Progenitor cell of endocrine pancreas (in vitro differentiated cells): ENCODE data around the gene GPR157. TPM values are rescaled to one million over a fixed set of nuclear protein-coding genes. Genes with fewer than 3 reads are reported as not detected.

Experiments
- DNase-seq: peaks from one replicate; pipeline ENCODE4 v3.0.0; 2021; ENCODE audit warnings: low spot score; ENCODE audit not compliant: unreplicated experiment
- H3K27ac Mint-ChIP-seq: 2 replicates; pipeline ENCODE4 v1.8.0; 2021; ENCODE audit warnings: mild to moderate bottlenecking, moderate library complexity, mixed read lengths
- H3K27me3 Mint-ChIP-seq: 2 replicates; pipeline ENCODE4 v1.8.0; 2021; ENCODE audit warnings: mixed read lengths
- H3K36me3 Mint-ChIP-seq: 2 replicates; pipeline ENCODE4 v1.8.0; 2022; ENCODE audit warnings: mixed read lengths; ENCODE audit not compliant: insufficient read depth
- H3K4me1 Mint-ChIP-seq: 2 replicates; pipeline ENCODE4 v1.8.0; 2021; ENCODE audit warnings: low read depth, mixed read lengths
- H3K4me3 Mint-ChIP-seq: 2 replicates; pipeline ENCODE4 v1.8.0; 2021; ENCODE audit warnings: low read depth, mild to moderate bottlenecking, moderate library complexity, mixed read lengths
- H3K9me3 Mint-ChIP-seq: 2 replicates; pipeline ENCODE4 v1.8.0; 2021; ENCODE audit warnings: low read depth, mixed read lengths
- CTCF ChIP-seq: fragments of 200-600 bp; sonication (generic); IDR thresholded peaks from one replicate; pipeline ENCODE4 v1.5.0; 2021; ENCODE audit warnings: antibody characterized with exemption, mild to moderate bottlenecking; ENCODE audit not compliant: unreplicated experiment
- total RNA-seq: library from RNA; stranded (reverse); gene quantifications from 2 replicates; pipeline ENCODE4 v1.2.1, GENCODE V29; 2021

The GPR157 gene
- total RNA-seq, 1 donor from 2014 or later, result 1.1 TPM

- Mint-ChIP-seq H3K9me3 (peaks cover 8% of the 10 kb centered on the region), H3K27ac (no peak overlapping the region), H3K36me3 (peaks cover 2% of the 10 kb centered on the region), H3K4me1 (peaks cover 8% of the 10 kb centered on the region), H3K4me3 (no peak overlapping the region), H3K27me3 (peaks cover 7% of the 10 kb centered on the region)
- no peak for TF ChIP-seq CTCF
- no peak for DNase-seq
These were observed 40.1 kb downstream of the GPR157 start for GRCh38 chr1:9088807-9089206.

- H3K27ac Mint-ChIP-seq, result no peak overlapping the region
These were observed 41.3 kb downstream of the GPR157 start for GRCh38 chr1:9087411-9088125.

GRCh38 chr1:9086796-9087195 lies 42.1 kb downstream of the GPR157 start:
- H3K4me1 Mint-ChIP-seq, result peaks cover 8% of the 10 kb centered on the region
- H3K27ac Mint-ChIP-seq, result no peak overlapping the region
- H3K36me3 Mint-ChIP-seq, result peaks cover 2% of the 10 kb centered on the region
- DNase-seq, result no peak
- no peak overlapping the region for H3K4me3 Mint-ChIP-seq
- no peak for TF ChIP-seq CTCF
- peaks cover 8% of the 10 kb centered on the region for H3K9me3 Mint-ChIP-seq
- H3K27me3 Mint-ChIP-seq, result peaks cover 7% of the 10 kb centered on the region

More at GRCh38 chr1:9087411-9088125, 41.3 kb downstream of the GPR157 start:
- DNase-seq, result no peak
- H3K36me3 Mint-ChIP-seq, result peaks cover 2% of the 10 kb centered on the region
- H3K4me1 Mint-ChIP-seq, result peaks cover 8% of the 10 kb centered on the region
- H3K27me3 Mint-ChIP-seq, result peaks cover 7% of the 10 kb centered on the region
- no peak overlapping the region for H3K4me3 Mint-ChIP-seq
- TF ChIP-seq CTCF, result no peak
- H3K9me3 Mint-ChIP-seq, result peaks cover 8% of the 10 kb centered on the region

- Mint-ChIP-seq H3K27ac (no peak overlapping the region), H3K4me3 (no peak overlapping the region), H3K27me3 (peaks cover 7% of the 10 kb centered on the region), H3K36me3 (peaks cover 2% of the 10 kb centered on the region), H3K4me1 (peaks cover 8% of the 10 kb centered on the region), H3K9me3 (peaks cover 8% of the 10 kb centered on the region)
- no peak for TF ChIP-seq CTCF
- no peak for DNase-seq
These were observed 42.9 kb downstream of the GPR157 start for GRCh38 chr1:9086045-9086444.

GRCh38 chr1:9085306-9085940 lies 43.5 kb downstream of the GPR157 start:
- no peak for TF ChIP-seq CTCF
- H3K27ac Mint-ChIP-seq, result no peak overlapping the region
- H3K36me3 Mint-ChIP-seq, result peaks cover 2% of the 10 kb centered on the region
- peaks cover 11% of the 10 kb centered on the region for H3K4me1 Mint-ChIP-seq
- peaks cover 8% of the 10 kb centered on the region for H3K9me3 Mint-ChIP-seq
- no peak for DNase-seq
- H3K4me3 Mint-ChIP-seq, result no peak overlapping the region
- peaks cover 7% of the 10 kb centered on the region for H3K27me3 Mint-ChIP-seq
